CD4-positive, alpha-beta T cell treated with Interleukin-6 at 100 ng/mL for 8 hours (primary cell): ENCODE measurements around the gene TIAM2.
A peak's percentile ranks its signal among the peaks of the same experiment; 100 is the strongest.
"Not testable (repeated sequence)": the region's sequence is repeated elsewhere in the genome, so short reads cannot be mapped to it uniquely, and the experiment has no call there.

Source experiments
- DNase-seq: peaks from one replicate; pipeline ENCODE4 v3.0.0-alpha.2; 2020; ENCODE audit warnings: mixed read lengths, low spot score

Gene TIAM2

DNA sequence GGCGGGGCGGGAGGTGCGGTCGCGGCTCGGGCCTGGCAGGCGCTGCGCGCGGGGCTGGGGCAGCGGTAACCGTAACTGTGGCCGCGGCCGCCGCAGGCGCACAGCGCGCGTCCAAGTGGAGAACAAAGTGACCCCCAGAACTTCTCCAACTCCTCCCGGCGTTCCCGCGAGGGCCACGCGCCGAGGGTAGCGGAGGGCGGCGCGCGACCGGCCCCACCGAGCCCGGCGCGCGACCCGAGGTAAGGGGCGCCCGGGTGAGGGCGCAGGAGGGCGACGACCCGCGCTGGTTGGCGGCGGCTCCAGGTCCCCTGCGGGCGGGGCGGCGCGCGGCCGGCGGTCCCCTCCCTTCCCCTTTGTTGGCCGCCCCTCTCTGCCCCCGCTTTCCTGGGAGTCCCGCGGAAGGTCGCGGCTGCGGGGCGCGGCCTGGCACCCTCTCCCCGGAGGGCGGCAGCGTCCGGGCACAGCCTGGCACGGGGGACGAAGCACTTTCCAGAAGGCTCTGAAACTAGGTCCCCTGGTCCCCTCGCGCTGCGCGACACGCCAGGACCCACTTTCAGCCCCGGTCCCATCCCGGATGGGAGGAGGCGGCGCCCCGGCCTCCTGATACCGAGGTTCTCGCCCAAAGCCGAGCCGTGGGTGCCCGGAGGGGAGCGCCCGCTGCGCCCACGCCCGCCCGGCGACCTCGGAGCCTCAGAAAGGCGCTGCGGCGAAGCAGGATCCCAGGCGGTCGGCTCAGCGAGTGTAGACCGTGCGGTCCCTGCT lies at the start of gene TIAM2:
TIAM2 (plus strand) TSS at position 62 of the 762 bp plus-strand sequence. CDS start 133,909 bp downstream, outside the sequence.
- no peak for DNase-seq

DNA sequence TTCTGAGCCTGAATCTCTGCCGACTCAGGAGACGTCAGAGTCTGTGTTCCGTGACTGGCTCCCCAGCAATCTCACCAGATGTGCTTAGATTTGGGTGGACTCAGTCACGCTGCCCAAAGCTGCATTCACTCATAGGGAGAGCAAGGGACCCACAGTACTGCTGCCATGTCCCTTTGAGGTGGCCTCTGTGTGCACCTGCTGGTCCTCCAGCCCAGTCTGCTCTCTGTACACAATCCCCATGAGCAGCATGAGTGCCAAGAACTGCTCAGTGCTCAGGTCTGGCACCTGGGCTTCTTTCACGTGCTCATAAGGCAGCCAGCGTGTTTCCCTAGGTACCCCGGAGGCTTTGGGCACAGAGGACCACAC lies 44.2 kb upstream of the TIAM2 start:
- DNase-seq, result no peak

DNA sequence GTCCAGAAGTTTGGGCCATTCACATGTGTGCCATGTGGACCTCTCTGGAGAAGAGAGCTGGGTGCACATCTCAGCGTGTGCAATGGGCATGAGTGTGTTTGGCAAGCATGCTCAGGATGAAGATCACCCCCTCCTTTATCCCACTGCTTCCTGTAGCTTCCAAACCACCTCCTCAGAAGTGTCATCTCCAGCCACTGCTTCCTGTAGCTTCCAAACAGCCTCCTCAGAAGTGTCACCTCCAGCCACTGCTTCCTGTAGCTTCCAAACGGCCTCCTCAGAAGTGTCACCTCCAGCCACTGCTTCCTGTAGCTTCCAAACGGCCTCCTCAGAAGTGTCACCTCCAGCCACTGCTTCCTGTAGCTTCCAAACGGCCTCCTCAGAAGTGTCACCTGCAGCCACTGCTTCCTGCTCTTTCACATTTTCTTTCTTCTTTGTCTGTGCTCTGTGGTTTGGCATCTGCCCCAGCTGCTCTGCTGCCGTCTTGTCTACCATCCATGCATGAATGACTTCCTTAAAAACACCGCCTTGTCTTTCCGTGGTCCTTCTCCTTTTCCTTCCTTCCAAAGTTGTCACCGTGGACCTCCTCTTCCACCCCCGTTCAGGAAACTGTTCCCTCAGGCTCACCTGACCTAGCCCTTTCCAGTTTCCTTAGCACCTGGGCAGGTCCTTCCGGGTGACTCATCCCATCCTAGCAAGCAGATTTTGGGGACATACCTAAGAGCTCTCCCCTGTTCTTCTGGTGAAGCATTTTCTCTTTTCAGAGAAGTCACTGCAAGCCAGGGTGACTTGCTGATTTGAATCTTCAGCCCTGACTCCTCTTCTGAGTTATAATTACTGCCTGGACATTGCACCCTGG lies 43.5 kb upstream of the TIAM2 start:
- DNase-seq, result peak; percentile 12

DNA sequence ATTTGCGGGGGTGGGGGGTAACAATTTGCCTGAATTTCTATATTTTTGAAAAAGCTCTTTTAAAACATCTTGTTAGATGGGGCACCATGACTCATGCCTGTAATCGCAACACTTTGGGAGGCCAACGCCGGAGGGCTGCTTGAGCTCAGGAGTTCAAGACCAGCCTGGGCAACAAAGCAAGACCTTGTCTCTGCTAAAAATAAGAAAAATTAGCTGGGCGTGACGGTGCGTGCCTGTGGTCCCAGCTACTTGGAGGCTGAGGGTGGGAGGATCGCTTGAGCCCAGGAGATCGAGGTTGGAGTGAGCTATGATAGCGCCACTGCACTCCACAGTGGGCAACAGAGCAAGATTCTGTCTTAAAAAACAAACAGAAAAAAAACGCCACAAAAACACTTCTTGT lies 41.5 kb upstream of the TIAM2 start:
- no peak for DNase-seq

DNA sequence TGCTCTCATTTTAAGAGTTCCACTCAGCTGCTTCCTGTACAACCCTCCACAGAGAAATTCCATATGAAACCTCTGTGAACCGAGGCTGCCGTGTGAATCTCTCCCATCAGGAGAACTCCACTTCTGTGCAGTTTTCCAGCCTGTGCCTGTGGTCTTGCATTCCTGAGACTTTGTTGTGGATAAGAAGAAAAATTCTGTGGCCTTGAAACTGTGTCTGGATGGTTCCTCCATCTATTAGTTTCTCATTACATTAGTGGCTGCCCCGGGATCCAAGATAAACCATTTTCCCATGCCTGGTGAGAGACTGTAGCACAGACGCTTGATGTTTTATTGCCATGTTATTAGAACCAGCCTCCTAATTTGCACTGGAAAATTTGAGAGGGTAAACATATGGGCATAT lies 40.8 kb upstream of the TIAM2 start:
- DNase-seq, result no peak

DNA sequence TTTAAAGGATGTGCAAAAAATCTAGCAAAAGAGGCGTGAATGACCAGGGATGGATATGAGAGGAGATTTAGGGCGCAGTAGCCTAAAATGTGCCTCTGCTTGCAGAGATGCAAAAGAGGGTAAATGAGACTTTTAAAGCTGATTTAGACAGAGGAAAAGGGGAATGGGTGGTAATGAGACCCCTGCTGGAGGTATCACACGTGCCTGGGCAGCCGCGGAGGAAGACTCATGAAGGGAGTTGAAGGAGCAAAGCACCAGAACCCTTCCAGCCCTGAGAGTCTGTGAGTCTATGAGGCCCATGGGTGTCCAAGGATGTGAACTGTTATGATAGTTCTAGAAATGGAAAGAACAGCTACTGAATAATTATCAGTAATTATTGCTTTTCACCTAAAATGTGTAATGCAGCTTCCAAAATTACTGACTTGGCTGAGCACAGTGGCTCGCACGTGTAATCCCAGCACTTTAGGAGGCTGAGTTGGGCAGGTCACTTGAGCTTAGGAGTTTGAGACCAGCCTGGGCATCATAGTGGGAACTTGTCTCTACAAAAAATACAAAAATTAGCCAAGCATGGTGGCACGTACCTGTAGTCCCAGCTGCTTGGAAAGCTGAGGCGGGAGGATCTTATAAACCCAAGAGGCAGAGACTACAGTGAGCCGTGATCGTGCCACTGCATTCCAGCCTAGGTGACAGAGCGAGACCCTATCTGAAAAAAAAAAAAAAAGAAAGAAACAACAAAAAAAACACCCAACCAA lies 38.2 kb upstream of the TIAM2 start:
- no peak for DNase-seq

DNA sequence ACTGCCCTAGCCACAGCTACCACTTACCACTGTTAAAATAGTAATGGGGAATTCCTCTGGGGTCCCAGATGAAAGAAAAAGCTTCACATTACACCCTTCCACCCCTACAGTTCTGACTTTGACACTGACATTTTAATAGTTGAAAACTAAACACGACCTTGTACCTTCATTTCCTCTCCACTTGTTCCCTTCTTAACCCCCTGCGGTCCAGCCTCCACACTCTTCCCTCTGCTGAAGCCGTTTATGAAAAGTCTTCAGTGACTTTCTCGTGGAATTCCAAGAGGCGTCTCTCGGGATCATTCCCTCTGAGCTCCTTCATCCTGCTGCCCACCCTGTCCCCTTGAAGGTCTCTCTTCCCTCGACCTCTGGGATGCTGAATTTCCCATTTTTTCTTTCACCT lies 36.6 kb upstream of the TIAM2 start:
- DNase-seq, result no peak

DNA sequence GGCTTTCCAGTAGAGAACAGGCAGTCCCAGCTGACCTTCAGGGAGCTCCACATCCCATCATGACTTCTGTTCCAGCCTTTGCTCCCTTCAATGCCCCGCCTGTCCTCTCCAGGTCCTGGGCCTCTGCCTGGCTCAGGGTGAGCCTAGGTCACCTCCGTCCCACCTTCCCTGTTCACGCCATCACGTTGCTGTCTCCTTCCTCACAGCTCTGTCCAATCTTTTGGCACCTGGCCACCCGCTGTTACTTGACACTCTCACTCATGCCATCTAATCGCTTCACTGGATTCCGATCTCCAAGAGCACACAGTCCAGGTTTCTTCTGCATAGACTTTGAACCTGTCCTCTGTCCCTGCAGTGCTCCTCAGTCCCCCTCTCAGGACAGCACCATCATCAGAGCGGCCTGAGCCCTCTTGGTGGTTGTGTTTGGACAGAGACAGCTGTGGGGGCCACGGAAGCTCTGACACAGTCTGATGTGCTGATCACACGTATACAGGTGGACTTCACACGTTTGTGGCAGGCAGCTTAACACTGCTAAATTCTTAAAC lies 34.7 kb upstream of the TIAM2 start:
- no peak for DNase-seq

DNA sequence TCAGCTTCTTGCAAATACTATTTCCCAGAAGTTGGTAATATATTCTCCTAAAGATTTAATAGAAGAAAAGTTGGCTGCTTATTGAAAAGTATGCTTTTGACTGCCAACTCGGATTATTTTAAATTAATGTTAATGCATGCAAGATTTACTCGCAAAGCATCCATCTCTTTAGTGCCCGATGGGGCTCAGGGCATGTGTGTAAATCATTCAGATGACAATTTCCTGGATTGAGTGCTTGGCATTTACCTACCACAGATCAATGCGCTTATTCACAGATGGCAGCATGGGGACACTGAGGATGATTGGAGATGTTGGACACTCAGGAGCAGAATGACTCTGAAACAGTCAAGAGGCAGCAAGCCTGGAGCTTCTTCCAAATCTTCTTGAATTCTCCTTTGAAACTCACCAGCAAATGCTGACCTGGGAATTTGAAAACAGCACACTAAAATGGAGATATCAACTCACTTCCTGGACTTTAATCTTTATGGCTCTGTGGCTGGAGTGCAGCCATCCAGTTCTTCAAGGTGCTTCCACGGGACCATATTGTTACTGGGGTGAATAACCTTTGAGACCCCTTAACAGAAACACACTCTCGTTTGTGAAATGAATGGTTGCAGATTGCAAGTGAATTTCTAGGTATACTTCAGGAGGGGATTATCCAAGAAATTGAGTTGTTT lies 34.1 kb upstream of the TIAM2 start:
- DNase-seq, result no peak

DNA sequence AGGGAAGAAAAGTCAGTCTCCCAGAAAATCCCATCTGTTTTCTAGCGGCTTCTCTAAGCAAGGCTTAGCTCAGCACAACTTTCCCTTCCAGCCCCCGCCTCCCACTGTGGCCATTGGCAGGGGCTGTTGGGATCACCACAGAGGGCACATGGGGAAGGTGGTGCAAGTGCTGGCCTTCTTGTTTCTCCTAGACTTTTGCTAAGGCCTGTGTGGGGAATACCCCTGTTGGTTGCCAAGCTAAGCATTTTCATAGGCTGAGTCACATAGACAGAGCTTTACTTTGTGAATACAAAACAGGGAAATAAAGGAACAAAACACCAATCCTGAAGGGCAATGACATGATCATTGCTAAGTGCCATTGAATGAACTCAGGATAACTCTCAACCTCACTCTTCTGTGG lies 32.4 kb upstream of the TIAM2 start:
- no peak for DNase-seq

DNA sequence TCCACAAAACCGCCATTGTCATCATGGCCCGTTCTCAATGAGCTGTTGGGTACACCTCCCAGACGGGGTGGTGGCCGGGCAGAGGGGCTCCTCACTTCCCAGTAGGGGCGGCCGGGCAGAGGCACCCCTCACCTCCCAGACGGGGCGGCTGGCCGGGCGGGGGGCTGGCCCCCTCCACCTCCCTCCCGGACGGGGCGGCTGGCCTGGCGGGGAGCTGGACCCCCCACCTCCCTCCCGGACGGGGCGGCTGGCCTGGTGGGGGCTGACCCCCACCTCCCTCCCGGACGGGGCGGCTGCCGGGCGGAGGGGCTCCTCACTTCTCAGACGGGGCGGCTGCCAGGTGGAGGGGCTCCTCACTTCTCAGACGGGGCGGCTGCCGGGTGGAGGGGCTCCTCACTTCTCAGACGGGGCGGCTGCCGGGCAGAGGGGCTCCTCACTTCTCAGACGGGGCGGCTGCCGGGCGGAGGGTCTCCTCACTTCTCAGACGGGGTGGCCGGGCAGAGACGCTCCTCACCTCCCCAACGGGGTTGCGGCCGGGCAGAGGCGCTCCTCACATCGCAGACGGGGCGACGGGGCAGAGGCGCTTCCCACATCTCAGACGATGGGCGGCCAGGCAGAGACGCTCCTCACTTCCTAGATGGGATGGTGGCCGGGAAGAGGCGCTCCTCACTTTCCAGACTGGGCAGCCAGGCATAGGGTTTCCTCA lies 28.9 kb upstream of the TIAM2 start:
- DNase-seq, result not testable (repeated sequence)

DNA sequence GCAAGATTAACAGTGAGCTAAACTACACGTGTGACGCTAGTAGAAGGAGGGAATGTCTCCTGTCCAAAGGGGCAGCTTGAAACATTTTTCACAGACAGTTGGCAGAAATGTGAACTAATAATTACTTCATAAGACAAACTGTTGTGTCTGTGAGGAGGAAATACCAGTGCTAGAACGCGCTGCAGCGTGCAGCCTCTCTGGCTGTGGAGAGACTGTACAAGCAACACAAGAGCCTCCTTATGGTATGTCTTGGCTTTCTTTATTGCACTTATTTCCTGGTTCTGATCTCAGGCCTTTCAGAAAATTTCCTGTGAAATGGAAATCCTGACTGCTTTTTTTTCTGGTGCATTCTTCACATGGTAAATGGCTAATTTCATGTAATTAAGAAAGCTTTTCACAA lies 25.3 kb upstream of the TIAM2 start:
- DNase-seq, result no peak

DNA sequence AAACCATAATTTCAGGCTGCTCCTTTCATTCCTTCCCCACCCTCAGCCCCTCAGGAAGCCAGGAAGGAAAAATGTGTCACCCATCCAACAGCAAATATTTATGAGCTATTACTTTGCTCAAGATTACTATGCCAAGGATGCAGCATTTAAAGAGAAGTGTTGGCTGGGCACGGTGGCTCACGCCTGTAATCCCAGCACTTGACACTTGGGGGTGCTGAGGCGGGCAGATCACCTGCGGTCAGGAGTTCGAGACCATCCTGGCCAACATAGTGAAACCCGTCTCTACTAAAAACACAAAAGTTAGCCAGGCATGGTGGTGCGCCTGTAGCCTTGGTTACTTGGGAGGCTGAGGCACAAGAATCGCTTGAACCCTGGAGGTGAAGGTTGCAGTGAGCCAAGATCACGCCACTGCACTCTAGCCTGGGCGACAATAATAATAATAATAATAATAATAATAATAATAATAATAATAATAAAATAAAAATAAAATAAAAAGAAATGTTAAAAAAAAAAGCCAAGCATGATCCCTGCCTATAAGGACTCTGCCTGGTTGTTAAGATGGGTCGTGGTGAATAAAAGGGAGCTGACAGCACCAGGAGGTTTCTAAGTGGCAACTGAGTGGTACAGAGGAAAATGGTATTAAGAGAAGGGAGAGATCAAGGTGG lies 20.5 kb upstream of the TIAM2 start:
- no peak for DNase-seq

DNA sequence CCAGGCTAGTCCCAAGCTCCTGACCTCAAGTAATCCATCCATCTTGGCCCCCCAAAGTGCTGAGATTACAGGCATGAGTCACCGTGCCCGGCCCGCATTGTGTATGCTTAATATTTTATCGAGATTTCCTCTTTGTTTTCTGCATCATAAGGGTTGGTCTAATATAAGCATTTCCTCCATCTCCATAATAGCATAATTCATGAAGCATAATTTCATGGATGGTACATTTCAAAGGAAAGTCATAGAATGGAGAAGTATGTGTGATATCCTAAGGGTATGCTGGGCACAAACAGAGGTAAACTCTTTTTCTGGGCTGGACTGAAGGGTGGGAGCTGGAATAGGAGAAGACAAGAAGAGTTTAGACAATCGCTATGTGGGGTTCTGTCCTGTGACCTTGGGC lies 17.5 kb upstream of the TIAM2 start:
- DNase-seq, result no peak

DNA sequence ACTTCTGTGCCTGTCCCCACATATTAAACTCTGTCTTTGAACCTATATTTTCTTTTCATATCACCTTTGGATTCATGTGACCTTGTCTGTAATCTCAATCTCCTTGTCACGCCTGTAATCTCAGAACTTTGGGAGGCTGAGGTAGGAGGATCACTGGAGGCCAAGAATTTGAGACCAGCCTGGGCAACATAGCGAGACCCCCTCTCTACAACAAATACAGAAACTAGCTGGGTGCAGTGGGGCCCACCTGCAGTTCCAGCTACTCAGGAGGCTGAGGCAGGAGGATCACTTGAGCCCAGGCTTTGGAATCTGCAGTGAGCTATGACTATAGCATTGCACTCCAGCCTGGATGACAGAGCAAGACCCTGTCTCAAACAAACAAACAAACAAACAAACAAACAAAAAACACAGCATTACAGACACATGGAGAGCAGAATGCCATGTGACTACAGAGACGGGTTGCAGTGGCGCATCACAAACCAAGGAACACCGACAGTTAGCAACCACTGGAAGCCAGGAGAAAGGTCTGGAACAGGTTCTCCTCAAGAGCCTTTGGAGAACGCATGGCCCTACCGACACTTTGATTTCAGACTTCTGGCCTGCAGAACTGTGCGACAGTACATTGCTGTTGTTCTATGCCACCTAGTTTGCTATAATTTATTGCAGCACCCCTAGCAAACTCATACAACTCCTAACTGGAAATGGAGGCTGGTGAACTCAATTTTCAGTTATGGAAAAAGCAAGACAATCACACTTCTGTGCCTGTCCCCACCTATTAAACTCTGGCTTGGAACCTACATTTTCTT lies 14.6 kb upstream of the TIAM2 start:
- no peak for DNase-seq

DNA sequence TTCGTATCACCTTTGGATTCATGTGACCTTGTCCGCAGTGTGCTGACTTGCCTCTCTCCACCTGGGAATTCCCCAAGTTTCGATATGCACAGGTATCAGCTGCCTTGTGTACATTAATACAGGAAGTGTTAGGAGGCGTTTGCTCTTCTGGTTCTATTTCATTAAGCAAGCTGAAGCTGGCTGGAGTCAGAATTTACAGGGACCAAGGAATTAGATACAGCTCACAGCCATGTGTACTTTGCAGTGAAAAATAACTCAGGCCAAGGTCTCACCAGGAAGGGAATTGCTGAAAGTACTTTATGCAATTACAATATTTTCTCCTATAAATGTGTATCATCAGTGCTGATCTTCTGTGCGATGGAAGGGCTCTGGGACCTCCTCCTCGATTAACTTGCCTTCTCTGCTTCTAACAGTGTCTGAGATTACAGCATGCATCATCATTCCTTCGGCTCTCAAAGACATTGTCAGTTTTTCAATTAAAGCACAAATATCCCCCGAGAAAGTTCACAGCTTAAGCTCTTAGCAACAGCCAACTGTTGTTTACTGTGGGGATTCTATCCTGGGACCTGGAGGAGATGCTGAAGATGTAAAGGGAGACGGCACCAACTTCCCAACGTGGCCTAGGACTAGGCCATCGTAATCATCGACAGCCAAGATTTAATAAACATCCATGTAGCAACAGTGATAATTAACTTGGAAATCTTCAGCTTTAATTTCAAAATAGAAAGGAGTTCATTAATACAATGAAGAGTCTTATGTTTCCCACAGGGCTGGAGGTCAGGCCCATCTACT lies 13.8 kb upstream of the TIAM2 start:
- DNase-seq, result no peak

DNA sequence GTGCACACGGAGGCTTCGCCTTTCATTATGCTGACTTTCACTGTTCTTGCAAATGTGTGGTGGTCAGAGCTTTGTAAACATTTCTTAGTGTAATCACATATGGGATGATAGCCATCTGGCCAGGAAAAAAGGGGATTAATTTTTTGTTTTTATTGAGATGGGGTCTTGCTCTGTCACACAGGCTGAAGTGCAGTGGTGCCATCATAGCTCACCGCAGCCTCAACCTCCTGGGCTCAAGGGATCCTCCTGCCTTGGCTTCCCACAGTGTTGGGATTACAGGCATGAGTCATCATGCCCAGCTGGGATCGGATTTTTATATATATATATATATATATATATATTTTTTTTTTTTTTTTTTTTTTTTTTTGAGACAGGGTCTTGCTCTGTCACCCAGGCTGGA lies 11.0 kb upstream of the TIAM2 start:
- no peak for DNase-seq

DNA sequence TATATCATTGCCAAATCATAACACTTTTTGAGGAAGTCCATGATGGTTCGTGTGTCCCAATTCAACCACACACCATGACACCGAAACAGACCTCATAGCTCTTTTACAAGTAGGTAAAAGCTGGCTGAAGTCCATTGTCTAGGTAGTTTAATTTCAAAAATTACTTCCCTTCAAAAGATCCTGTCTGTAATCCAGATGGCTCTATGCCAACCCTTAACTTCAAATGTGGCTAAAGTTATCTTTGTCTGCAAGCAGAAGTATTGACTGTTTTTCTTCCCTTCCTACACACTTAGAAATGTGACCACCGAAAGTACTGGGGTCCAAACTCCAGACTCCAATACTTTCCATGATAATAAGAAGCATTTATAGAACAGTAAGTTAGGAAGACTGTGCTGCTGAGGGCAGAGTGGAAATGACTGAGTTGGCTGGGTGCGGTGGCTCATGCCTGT lies 8.3 kb upstream of the TIAM2 start:
- DNase-seq, result no peak

DNA sequence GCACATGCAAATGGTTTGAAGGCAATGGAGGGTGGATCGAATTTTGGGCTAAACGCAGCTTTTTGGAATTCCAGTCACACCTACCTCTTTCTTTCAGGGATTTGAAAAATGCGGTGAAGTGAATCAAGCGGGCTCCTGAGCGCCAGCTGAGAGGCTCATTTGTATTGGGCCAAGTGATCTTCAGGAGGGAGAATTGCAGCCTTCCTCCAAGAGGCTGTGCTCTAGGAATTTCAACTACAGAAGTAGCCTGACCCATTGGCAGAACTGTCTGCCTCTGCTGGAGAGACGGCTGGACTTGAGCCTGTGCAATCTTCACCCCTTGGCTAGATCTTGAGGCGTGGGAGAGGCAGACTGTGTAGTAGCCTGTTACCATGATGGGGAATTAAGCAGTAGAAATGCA lies 5.7 kb upstream of the TIAM2 start:
- DNase-seq, result no peak
